IPS-11a (cell line): ENCODE results near the gene TMBIM4.
A peak's percentile ranks its signal among the peaks of the same experiment; 100 is the strongest.

Source experiments
- H3K4me3 ChIP-seq: one replicate; pipeline ENCODE4 v1.5.1; 2013; ENCODE audit warnings: low read depth, low read length, control low read depth

TMBIM4 gene

DNA sequence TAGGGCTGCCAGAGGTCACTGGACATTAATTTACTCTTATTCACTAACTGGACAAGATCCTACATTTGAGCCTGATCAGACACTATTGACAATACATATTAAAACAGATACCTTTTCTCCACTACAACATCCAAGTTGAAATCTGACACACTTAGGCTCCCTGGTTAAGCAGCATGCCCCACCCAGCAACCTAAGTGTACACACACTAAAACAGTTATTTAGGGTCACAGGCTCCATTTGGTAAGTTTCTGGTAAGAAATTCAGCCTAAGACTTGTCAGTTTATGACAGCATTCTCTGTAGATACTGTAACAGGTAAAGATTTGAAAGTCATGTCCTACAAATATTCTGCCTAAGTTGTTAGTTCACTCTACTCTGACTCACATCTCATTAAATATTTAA is 27.0 kb downstream of the TMBIM4 start:
- no peak overlapping the region for H3K4me3 ChIP-seq

DNA sequence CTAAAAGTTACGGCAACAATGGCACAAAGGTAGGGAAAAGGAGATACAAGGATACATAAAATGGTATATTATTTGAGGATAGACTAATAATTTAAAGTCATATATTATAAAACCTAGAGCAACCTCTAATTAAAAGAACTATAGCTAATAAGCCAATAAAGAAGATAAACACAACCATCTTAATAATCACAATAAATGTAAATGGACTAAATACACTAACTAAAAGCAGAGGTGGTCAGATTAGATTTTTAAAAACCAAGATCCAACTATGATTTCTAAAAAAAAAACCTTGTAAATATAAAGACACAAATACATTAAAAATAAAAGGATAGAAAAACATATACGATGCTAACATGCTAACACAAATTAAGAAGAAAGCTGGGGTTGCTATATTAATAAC is 28.5 kb downstream of the TMBIM4 start:
- no peak overlapping the region for H3K4me3 ChIP-seq

DNA sequence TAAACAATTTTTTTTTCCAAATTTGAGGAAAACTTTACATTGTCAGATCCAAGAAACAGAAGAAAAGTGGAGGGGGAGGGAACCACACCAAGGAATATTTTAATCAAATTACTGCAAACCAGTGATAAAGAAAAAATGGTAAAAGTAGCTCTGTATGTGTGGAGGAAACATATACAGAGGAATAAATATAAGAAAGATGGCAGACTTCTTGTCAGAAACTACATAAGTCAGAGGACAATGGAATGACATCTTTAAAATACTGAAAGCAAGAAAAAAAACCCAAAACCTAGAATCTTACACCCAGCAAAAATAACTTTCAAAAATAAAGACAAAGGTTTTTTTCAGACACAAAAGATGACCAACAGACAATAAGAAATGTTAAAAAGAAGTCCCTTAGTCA is 29.1 kb downstream of the TMBIM4 start:
- no peak overlapping the region for H3K4me3 ChIP-seq

DNA sequence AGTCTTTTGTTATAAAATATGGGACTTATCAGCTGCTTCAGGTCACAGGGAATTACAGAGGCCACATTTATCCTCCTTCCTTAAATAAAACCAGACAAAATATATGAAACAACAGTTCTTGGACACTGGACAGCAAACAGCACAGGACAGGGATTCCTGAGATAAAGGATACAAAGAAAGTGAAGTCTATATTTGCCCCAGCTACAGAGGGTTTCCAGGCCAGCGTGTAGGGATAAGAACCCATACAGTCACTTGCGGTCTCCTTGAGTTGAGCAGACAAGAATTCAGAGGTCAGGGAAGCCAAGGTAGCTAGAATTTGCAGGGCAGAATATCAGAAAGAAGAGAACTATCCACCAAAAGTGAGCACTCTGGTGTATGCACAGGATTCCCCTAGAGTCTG is 30.5 kb downstream of the TMBIM4 start:
- no peak overlapping the region for H3K4me3 ChIP-seq

DNA sequence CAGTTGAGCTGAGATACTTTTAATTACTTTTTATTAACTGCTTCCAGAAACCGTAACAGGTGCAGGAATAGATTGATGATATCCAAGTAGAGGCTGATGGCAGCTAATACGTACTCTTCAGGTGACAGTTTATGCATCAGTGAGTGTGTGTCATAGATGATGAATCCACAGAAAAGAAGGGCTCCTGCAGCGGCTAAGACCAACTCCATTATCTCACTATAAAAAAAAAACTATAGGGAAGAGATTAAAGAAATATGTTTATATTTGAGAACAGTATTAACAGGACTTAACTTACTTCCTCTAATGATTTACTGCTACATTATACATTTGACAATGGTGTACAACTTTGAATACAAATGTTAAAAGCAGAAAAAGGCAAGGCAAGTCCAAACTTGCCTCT is 31.9 kb downstream of the TMBIM4 start:
- no peak overlapping the region for H3K4me3 ChIP-seq

DNA sequence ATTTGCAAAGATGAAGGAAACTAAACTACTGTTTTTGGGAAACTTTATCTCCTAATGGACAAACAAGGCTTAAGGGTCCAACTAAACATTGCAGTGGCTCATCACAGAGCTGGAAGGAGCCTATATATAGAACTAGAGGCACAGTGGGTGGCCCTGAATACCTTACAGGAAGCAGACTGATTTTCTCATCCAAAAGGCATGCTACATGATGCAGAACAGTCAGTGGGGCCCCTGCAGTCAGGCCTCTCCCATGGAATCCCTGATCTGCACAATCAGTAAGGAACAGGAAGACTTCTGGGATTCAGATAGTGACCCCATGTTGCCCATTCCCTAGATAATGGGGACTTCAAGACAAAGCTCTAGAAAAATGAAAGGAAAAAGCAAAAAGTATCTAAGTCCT is 37.4 kb downstream of the TMBIM4 start:
- no peak overlapping the region for H3K4me3 ChIP-seq

DNA sequence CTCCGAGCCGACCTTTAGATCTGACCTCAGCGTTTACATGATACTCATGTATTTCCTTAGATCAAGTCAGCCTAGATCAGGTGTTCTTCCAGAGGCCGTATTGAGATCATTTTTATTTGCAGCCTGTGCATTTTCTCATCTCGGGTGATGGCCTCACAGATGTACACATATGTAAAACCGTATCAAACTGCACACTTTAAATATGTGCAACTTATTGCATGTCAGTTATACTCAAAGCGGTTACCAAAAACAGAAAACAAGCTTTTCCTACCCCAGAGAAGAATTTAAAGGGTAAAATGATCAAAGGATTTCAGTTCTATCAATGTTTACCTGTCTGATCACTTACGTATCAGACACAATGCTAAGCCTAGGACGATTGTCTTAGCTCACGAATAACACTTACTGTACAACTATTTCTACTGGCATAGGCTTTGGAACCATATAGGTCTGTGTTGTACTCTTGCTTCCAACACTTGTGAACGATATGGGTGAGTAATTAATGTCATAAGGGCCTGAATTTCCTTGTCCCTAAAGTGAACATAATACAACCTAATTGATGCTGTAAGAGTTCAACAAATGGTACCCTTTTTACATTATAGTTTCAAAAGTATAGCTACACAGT is 38.6 kb downstream of the TMBIM4 start:
- peak overlapping the region; percentile 80 for H3K4me3 ChIP-seq

DNA sequence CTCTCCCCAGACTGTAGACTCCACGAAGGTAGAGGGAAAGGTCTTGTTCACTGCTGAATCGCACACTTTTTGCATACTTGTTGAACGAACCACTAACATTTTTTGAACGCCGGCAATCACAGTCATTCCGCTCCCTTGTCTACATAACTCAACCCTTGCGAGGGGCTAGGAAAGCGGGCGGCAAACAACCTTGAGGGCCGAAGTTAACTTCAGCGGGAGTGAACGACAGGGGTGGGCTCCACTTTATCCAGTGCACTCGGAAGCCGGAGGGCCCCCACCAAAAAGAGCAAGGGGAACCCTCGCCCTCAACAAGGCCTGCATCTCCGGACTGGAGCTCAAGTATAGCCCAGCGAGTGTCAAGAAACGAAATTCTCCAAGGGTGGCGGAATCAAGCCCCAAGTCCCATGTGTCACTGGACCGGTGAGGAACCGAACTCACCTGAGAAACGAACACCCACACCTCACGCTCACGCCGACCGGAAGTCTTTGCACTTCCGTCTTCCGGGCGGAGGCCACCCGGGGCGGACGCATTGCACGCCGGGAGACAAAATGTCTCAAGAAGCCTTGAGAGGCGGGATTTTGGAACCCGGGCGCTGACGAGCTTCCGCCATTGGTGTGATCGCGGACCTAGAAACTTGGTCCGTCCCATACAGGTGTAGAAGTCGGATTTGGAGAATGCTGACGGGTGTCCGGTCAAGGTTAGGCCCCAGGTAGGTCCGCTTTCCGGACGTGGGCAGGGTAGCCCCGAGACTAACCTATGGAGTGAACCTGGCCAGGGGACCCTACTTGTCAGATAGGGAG is 39.3 kb downstream of the TMBIM4 start, which contains the start of gene LLPH:
LLPH (minus strand) TSS at position 484 of the 800 bp plus-strand sequence. CDS start 1,644 bp downstream, outside the sequence.
- peak within 1 kb of the TSS; percentile 80 for H3K4me3 ChIP-seq

DNA sequence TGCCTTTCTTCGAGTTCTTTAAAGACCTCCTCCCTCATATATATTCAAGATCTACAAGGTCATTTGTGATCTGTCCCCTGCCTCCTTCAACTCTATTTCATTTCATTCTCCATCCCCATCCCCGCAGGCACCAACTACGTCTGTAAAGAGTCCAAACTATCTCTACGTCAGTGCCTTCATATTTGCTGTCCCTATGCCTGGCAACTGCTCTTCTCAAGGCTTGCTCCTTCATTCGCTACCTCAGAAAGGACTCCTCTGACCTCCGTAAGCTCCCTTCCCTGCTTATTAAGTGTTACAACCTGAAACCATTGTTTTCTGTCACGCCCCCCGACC is 39.9 kb downstream of the TMBIM4 start:
- peak overlapping the region; percentile 80 for H3K4me3 ChIP-seq

DNA sequence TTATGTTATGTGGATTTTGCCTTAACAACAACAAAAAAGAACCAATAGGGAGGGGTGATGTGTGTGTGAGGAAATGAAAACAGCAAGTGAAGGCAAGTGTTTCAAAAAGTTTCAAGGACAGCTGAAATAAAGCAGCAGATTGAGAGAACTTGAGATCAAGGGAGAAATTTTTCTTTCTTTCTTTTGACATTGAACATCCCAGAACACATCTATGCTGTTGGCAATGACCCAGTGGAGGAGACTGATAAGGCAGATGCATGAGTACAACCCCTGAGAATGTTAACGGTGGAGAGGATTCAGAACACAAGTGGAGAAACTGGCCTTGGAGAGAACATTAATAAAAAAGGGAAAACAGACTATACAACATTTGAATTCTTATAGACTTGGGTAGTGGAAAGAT is 42.1 kb downstream of the TMBIM4 start:
- no peak overlapping the region for H3K4me3 ChIP-seq

DNA sequence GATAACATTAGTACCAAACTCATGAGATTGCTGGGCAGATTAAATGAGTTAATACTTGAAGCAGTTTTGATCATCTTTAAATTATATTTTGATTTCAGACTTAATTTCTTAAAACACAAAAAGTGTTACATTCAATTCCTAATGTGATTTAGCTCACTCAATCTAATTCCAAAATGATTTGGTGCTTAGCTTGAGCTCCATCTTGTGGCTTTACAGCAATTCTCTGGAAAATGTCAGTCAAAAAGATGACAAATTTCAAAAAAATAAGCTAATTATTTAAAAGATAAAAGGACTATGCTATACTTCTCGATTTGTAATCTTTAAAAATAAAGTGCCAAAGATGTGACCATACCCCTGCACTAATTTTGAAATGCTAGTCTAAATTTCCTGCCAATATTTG is 49.3 kb downstream of the TMBIM4 start:
- H3K4me3 ChIP-seq = no peak overlapping the region

DNA sequence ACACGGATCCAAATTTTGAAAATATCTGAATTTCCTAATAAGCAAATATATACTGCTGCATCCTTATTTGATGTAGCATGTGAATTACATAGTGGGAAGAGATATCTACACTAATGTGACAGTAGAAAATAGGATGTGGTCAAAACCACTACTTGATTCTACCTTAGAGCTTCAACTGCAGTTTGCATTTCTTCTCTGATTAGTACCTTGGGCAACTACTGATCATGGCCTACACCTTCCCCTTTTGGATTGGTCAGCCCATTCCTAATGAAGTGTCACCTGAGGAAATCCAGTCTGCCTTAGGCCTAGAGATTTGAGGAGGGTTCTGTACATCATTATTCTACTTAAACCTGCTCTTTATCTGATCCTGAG is 49.9 kb downstream of the TMBIM4 start:
- H3K4me3 ChIP-seq = no peak overlapping the region

DNA sequence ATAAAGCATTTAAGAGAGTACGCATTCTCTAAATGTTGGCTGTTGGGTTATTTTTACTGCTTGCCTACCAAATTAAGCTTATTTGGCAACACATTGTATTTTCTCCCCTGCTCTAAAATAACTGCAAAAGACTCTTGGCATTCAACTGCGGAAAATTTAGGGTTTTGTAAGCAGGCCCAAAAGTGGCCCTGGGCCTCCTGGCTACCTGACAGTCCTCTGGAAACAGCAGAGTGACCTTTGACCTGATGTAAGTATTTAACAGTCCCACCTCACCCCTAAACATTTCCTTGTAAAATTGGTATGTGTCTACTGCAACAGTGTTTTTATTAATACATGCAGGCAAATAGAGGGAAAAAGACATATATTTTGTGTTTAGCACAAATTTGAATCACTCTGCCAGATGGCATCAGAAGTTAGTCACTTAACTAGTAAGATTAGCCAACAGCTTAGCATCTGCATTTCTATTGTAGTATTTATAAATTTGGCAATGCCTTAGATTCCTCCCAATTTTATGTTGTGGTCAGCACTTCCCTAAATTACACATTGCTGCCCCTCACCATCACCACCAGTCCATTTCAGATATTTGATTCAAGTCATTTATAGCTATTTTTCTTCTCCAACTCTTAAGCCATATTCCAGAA is 50.4 kb downstream of the TMBIM4 start:
- H3K4me3 ChIP-seq = no peak overlapping the region

DNA sequence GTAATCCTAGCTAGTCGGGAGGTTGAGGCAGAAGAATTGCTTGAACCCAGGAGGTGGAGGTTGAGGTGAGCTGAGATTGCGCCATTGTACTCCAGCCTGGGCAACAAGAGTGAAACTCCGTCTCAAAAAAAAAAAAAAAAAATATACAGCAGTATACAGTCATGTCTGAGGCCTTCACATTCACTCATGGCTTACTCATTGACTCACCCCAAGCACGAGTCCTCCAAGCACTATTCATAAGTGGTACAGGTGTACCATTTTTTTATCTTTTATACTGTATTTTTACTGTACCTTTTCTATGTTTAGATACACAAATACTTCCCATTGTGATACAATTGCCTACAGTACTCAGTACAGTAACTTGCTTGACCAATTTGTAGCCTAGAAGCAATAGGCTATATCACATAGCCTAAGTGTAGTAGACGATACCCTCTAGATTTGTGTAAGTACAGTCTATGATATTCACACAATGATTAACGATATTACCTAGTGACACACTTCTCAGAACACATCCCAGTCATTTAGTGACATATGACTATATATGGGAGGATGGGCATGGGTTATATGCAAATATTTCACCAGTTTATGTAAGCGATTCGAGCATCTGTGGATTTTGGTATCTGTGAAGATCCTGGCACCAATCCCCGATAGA is 51.4 kb downstream of the TMBIM4 start:
- H3K4me3 ChIP-seq = no peak overlapping the region

DNA sequence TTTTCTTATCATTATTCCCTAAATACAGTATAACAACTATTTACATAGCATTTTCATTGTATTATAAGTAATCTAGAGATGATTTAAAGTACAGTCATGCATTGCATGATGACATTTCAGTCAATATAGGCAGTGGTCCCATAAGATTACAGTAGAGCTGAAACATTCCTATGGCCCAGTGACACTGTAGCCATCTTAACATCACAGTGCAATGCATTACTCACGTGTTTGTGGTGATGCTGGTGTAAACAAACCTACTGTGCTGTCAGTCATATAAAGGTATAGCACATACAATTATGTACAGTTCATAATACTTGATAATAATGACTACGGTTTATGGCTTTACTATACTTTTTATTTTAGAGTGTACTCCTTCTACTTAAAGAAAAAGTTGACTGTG is 52.6 kb downstream of the TMBIM4 start:
- no peak overlapping the region for H3K4me3 ChIP-seq

DNA sequence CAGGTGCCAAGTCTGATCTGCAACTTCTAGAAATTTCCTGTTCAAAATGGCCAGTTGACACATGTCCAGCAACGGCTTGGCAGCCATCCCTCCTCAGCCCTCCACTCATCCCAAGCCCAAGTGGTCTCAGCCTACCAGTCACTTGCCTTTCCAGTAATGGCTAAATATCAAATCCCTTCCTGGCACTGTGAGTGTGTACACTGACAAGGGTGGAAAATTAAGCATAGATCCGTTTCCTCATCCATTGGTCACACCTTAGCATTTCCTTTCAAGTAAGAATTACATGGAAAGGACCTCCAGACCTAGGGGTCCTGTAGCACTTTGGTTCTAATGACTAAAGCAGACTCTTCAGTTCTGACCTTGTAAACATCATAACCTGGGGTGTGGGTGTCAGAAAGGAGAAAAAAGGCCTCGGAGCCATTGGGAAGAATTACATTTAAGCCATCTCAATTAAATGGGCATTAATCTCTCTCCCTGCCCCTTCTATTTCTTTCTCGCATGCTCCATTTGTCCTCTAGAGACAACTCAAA is 54.7 kb downstream of the TMBIM4 start:
- no peak overlapping the region for H3K4me3 ChIP-seq

DNA sequence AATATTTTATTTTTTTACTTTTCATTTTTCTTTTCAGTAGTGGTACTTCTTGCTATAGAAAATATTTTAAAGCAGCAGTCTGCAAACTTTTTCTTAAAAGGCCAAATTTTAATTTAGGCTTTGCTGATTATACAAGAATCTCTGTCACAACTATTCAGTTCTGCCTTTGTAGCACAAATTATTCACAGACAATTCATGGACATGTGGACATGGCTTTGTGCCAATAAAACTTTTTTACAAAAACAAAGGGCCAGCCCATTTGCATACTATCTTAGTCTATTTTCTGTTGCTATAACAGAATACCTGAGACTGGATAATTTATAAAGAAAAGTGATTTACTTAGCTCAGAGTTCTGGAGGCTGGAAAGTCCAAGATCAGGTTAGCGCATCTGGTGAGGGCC is 56.3 kb downstream of the TMBIM4 start:
- no peak overlapping the region for H3K4me3 ChIP-seq

DNA sequence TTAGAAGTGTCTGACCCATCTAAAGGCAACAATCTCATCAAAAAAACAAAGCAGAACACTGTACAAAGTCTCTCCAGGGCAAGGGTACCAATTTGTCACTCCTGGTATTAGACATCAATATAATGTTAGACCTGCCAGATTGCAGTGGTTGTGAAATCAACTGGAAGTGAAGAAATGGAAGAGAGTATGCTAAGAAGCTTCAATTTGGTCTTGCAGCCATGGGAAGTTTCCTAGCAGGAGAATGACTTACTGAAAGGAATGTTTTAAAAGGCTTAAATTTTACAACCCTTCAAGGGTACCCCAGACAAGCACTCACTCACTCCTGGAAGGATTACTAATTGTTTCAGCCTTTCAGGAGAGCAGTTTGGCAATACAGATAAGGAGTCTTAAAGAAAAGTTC is 58.2 kb downstream of the TMBIM4 start:
- no peak overlapping the region for H3K4me3 ChIP-seq

DNA sequence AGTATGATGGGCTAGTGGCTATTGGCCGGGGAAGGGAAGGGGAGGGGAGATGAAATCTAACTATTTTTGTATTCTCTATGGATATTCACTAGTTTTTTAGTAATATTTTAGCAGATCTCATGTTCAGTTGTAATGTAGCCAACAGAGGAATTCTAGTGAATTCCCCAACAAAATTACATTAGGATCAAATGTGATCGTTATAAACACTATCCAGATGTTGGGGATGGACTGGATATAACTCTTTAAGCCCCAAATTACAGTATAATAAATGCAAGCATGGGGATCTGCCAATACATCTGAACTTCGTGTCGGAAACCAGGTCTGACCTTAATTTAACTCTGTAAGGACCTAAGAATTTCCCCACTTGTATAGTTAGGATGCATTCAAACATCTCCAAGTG is 60.7 kb downstream of the TMBIM4 start:
- H3K4me3 ChIP-seq = no peak overlapping the region

DNA sequence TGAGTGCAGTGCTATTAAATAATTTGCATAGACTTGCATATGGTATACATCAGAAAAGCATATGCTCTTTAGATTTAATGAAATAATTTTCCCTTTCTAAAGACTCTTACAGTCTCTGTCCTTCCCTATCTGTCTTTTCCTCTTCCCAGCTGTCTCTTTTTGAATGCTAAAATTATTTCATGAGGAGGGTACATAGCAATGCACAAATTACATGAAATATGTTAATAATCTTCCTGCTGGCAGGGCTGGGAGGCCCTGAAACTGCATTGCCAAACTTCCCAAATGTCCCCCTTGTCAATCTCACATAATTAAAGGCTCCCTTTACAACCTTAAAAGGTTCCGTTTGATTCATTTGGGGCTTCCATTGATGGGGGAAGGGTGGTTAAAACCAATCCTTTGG is 61.4 kb downstream of the TMBIM4 start:
- H3K4me3 ChIP-seq = no peak overlapping the region

DNA sequence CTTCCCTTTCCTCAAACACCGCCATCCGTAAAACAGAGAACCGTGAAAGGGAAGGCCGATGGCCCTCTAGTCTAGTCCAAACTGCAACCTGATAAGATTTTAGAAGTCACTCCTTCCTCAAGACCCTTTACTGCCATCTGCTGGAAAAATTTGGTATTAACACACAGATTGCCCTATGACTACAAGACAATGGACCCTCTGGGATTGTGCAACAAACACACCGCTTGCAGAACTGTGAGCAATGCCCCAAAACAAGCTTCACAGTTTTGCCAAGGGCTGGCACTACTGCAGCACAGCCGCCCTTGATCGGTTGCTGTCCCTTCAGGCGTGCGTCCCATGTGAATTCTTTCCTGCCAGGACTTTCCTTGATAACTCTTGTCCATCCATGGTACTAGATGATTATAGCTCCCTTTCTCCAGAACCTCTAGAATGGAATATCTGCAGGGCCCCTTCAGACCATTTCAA is 62.3 kb downstream of the TMBIM4 start:
- H3K4me3 ChIP-seq = no peak overlapping the region
